ENCODE results near the gene TMEM214.

The TMEM214 gene

GRCh38 chr2:27081984-27082772 lies 49.4 kb downstream of the TMEM214 start:
- peak overlapping the region; percentile 100 for H3K4me2 ChIP-seq
- peak overlapping the region; percentile 55 for H3K4me3 ChIP-seq
- peak overlapping the region; percentile 86 for H3K27ac ChIP-seq
- H3K4me1 ChIP-seq: peaks cover 78% of the 10 kb centered on the region
- peaks cover 38% of the 10 kb centered on the region for H3K36me3 ChIP-seq
- H3K9ac ChIP-seq: peak overlapping the region; percentile 88
- H3K27me3 ChIP-seq: no peaks in the 10 kb centered on the region
- peaks cover 21% of the 10 kb centered on the region; the same call in 1 of the 2 replicates for H4K20me1 ChIP-seq
- H3K9me3 ChIP-seq: no peaks in the 10 kb centered on the region
- TF ChIP-seq Cebpa-rat (IDR thresholded peaks at IDR 0.05): no peak

DNA sequence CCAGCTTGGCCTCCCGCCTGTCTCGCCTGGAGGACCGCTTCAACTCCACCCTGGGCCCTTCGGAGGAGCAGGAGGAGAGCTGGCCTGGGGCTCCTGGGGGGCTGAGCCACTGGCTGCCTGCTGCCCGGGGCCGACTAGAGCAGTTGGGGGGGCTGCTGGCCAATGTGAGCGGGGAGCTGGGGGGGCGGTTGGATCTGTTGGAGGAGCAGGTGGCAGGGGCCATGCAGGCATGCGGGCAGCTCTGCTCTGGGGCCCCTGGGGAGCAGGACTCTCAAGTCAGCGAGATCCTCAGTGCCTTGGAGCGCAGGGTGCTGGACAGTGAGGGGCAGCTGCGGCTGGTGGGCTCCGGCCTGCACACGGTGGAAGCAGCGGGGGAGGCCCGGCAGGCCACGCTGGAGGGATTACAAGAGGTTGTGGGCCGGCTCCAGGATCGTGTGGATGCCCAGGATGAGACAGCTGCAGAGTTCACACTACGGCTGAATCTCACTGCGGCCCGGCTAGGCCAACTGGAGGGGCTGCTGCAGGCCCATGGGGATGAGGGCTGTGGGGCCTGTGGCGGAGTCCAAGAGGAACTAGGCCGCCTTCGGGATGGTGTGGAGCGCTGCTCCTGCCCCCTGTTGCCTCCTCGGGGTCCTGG lies 50.1 kb downstream of the TMEM214 start:
- H3K9ac ChIP-seq: peak overlapping the region; percentile 88
- no peak for TF ChIP-seq Cebpa-rat (IDR thresholded peaks at IDR 0.05)
- no peaks in the 10 kb centered on the region for H3K27me3 ChIP-seq
- H3K9me3 ChIP-seq: no peaks in the 10 kb centered on the region
- H3K27ac ChIP-seq: peak overlapping the region; percentile 86
- peaks cover 21% of the 10 kb centered on the region; the same call in 1 of the 2 replicates for H4K20me1 ChIP-seq
- H3K4me1 ChIP-seq: peaks cover 78% of the 10 kb centered on the region
- peak overlapping the region; percentile 55; the same call in 1 of the 2 replicates for H3K4me3 ChIP-seq
- peaks cover 38% of the 10 kb centered on the region for H3K36me3 ChIP-seq
- H3K4me2 ChIP-seq: peak overlapping the region; percentile 100

- peak overlapping the region; percentile 86 for H3K27ac ChIP-seq
- no peak for TF ChIP-seq Cebpa-rat (IDR thresholded peaks at IDR 0.05)
- peaks cover 38% of the 10 kb centered on the region for H3K36me3 ChIP-seq
- peak overlapping the region; percentile 100 for H3K4me2 ChIP-seq
- no peak overlapping the region for H3K4me3 ChIP-seq
- peaks cover 21% of the 10 kb centered on the region; the same call in 1 of the 2 replicates for H4K20me1 ChIP-seq
- peaks cover 80% of the 10 kb centered on the region for H3K4me1 ChIP-seq
- H3K27me3 ChIP-seq: no peaks in the 10 kb centered on the region
- H3K9me3 ChIP-seq: no peaks in the 10 kb centered on the region
- peak overlapping the region; percentile 88 for H3K9ac ChIP-seq
These were observed 50.9 kb downstream of the TMEM214 start for GRCh38 chr2:27083410-27084296.

DNA sequence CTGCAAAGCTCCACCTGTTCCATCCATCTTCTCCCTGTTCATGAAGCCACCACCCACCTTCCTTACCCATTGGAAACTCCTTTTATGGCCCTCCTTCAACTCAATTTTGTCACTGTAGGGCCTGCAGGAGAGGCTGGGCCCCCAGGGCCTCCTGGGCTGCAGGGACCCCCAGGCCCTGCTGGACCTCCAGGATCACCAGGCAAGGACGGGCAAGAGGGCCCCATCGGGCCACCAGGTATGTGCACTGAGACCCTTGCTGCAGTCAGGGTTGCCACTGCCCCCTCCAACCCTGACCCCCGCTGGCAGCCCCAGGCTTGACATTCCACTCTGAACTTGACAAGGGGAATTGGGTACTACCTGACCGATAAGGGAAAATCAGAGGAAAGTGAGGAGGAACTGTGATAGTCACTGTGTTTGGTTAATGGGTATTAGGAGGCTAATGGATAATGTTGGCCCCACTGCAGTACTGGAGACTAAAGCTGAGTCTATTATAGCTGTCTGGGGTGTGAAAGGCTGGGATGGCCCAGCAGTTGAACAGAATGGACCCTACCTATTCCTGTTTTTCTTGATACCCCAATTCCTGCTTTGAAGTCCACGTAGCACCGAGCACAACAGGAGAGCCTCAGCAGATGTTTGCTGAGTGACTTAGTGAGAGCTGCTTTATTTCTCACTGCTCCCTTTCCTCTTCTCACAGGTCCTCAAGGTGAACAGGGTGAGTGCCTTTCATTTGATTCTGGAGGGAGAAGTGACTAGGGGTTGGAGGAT lies 51.7 kb downstream of the TMEM214 start:
- Histone ChIP-seq H3K4me3 (0 out of 2 replicates have a peak overlapping the region, but pooled peaks have one; percentile 18), H3K4me2 (peak overlapping the region; percentile 100), H3K27ac (peak overlapping the region; percentile 88; the same call in 1 of the 2 replicates)

DNA sequence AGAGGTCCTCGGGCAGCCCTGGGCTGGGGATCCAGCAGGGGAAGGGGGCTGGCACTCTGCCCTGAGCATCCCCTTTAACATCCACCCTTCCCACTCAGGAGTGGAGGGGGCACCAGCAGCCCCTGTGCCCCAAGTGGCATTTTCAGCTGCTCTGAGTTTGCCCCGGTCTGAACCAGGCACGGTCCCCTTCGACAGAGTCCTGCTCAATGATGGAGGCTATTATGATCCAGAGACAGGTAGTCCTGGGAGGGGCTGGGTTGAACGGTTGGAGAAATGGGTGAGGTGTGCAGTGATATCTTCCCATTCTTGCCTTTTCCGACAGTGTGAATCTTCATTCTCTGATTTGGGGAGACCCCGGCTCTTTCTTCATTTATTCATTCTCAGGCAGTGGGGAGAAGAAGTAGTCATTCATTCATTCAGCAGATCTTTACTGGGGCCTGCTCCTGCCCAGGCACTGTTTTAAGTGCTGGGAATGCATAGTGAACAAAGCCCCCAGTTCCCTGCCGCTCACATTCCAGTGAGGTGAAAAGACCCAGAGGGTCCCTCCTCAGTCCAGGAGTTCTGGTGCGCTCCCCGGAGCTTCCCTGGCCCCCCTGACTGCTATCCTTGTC lies 52.4 kb downstream of the TMEM214 start:
- Histone ChIP-seq H3K36me3 (peaks cover 38% of the 10 kb centered on the region), H3K9me3 (no peaks in the 10 kb centered on the region), H3K4me3 (peak overlapping the region; percentile 75), H3K9ac (peak overlapping the region; percentile 88), H3K4me1 (peaks cover 91% of the 10 kb centered on the region), H4K20me1 (peaks cover 21% of the 10 kb centered on the region; the same call in 1 of the 2 replicates), H3K27me3 (no peaks in the 10 kb centered on the region), H3K27ac (peak overlapping the region; percentile 88), H3K4me2 (peak overlapping the region; percentile 100)
- no peak for TF ChIP-seq Cebpa-rat (IDR thresholded peaks at IDR 0.05)

More for the DNA sequence above, 51.7 kb downstream of the TMEM214 start:
- H3K27me3 ChIP-seq: no peaks in the 10 kb centered on the region
- H3K36me3 ChIP-seq: peaks cover 38% of the 10 kb centered on the region
- H4K20me1 ChIP-seq: peaks cover 21% of the 10 kb centered on the region; the same call in 1 of the 2 replicates
- 0 out of 2 replicates have a peak overlapping the region, but pooled peaks have one; percentile 88 for H3K9ac ChIP-seq
- peaks cover 88% of the 10 kb centered on the region for H3K4me1 ChIP-seq
- no peak for TF ChIP-seq Cebpa-rat (IDR thresholded peaks at IDR 0.05)
- no peaks in the 10 kb centered on the region for H3K9me3 ChIP-seq

GRCh38 chr2:27085673-27086089 lies 52.9 kb downstream of the TMEM214 start:
- Histone ChIP-seq H3K4me1 (peaks cover 91% of the 10 kb centered on the region), H3K27ac (peak overlapping the region; percentile 88)

DNA sequence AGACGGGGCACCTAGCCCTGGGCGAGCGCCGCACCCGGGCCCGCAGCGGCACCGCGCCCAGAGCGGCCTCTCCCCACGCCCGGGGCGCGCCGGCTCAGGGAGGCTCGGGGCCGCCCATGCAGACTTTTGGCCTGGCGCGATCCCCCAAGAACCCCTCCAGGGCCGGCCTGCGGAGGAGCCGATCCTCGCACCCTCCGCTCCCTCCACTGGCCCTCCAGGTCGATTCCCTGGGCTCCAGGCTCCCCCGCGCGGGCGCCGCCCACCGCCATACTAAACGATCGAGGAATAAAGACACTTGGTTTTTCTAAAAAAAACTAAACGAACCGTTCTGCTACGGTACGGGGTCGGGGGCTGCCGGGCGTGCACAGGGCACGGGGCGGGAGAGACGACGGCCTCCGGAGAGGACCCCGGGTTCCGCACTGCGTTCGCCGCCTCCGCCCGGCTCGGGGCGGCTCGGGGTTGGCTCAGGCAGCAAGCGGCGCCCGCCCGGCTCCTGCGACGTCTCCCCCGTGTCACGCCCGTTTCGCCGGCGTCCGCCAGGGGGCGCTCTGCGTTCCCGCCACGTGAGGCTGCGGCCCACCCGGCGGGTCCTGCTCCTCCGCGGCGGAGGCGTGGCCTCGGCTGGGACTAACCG lies 53.4 kb downstream of the TMEM214 start:
- no peaks in the 10 kb centered on the region for H3K9me3 ChIP-seq

More at GRCh38 chr2:27085673-27086089, 52.9 kb downstream of the TMEM214 start:
- Histone ChIP-seq H3K27me3 (no peaks in the 10 kb centered on the region), H3K9ac (peak overlapping the region; percentile 88), H3K4me2 (peak overlapping the region; percentile 100), H4K20me1 (peaks cover 21% of the 10 kb centered on the region; the same call in 1 of the 2 replicates), H3K4me3 (peak overlapping the region; percentile 75), H3K9me3 (no peaks in the 10 kb centered on the region), H3K36me3 (peaks cover 38% of the 10 kb centered on the region)
- TF ChIP-seq Cebpa-rat (IDR thresholded peaks at IDR 0.05): no peak

More for the DNA sequence above, 53.4 kb downstream of the TMEM214 start:
- no peaks in the 10 kb centered on the region for H3K27me3 ChIP-seq
- peak overlapping the region; percentile 100 for H3K4me2 ChIP-seq
- H3K27ac ChIP-seq: peak overlapping the region; percentile 88
- H4K20me1 ChIP-seq: peaks cover 21% of the 10 kb centered on the region; the same call in 1 of the 2 replicates
- peaks cover 38% of the 10 kb centered on the region for H3K36me3 ChIP-seq
- TF ChIP-seq Cebpa-rat (IDR thresholded peaks at IDR 0.05): no peak
- H3K4me3 ChIP-seq: peak overlapping the region; percentile 75
- H3K9ac ChIP-seq: peak overlapping the region; percentile 88
- H3K4me1 ChIP-seq: peaks cover 91% of the 10 kb centered on the region
